Stimulated activated CD4-positive, alpha-beta T cell treated with anti-CD3 and anti-CD28 coated beads, Interleukin-12 subunit alpha, Interleukin-12 subunit beta, amount 100 ng/mL, for 4 hours (primary cell): ENCODE results near the gene GPR35.
"Not testable (repeated sequence)": the region's sequence is repeated elsewhere in the genome, so short reads cannot be mapped to it uniquely, and the experiment has no call there.

Experiments used
- DNase-seq: peaks from one replicate; pipeline ENCODE4 v3.0.0-alpha.2; 2020

The GPR35 gene

GRCh38 chr2:240642806-240643092 lies 17.5 kb downstream of the GPR35 start:
- no peak for DNase-seq

- no peak for DNase-seq
Observed at GRCh38 chr2:240643093-240643810, 18.0 kb downstream of the GPR35 start.

GRCh38 chr2:240643811-240644150 lies 18.5 kb downstream of the GPR35 start:
- no peak for DNase-seq

- no peak for DNase-seq
Observed at GRCh38 chr2:240644171-240644651, 18.9 kb downstream of the GPR35 start.

GRCh38 chr2:240644859-240645301 lies 19.6 kb downstream of the GPR35 start:
- DNase-seq, result no peak

- no peak for DNase-seq
Observed at GRCh38 chr2:240645346-240645745, 20.1 kb downstream of the GPR35 start.

GRCh38 chr2:240645801-240646175 lies 20.5 kb downstream of the GPR35 start:
- no peak for DNase-seq

- DNase-seq, result no peak
Observed at GRCh38 chr2:240646176-240646899, 21.1 kb downstream of the GPR35 start.

GRCh38 chr2:240646900-240647502 lies 21.7 kb downstream of the GPR35 start:
- DNase-seq, result no peak

- DNase-seq, result no peak
Observed at GRCh38 chr2:240647503-240648154, 22.3 kb downstream of the GPR35 start.

- DNase-seq, result no peak
Observed at GRCh38 chr2:240648155-240648649, 22.9 kb downstream of the GPR35 start.

- no peak for DNase-seq
Observed at GRCh38 chr2:240648650-240649275, 23.5 kb downstream of the GPR35 start.

GRCh38 chr2:240649331-240649730 lies 24.1 kb downstream of the GPR35 start:
- DNase-seq, result no peak

- no peak for DNase-seq
Observed at GRCh38 chr2:240650254-240650965, 25.1 kb downstream of the GPR35 start.

- no peak for DNase-seq
Observed at GRCh38 chr2:240651185-240651584, 25.9 kb downstream of the GPR35 start.

- DNase-seq, result no peak
Observed at GRCh38 chr2:240655931-240656886, 30.9 kb downstream of the GPR35 start.

- DNase-seq, result not testable (repeated sequence)
Observed at GRCh38 chr2:240659883-240660282, 34.6 kb downstream of the GPR35 start.

- DNase-seq, result no peak
Observed at GRCh38 chr2:240662681-240663080, 37.4 kb downstream of the GPR35 start.

- DNase-seq, result no peak
Observed at GRCh38 chr2:240663546-240664190, 38.4 kb downstream of the GPR35 start.

- no peak for DNase-seq
Observed at GRCh38 chr2:240664622-240665021, 39.3 kb downstream of the GPR35 start.

GRCh38 chr2:240670402-240670801 lies 45.1 kb downstream of the GPR35 start:
- no peak for DNase-seq
